Measurements from ENCODE around the gene TUBA8. TPM values are rescaled to one million over a fixed set of nuclear protein-coding genes. Genes with fewer than 3 reads are reported as not detected.
"Not testable (repeated sequence)": the region's sequence is repeated elsewhere in the genome, so short reads cannot be mapped to it uniquely, and the experiment has no call there.

The TUBA8 gene
- total RNA-seq (2014; rRNA removed; shearing (Covaris generic)): 0.39 and 0.48 TPM in 2 replicates

GRCh38 chr22:18110194-18110953 lies at the start of gene TUBA8:
Gene TUBA8 (plus strand): TSS chr22:18110809. CDS start chr22:18110866, 57 bp downstream.
- peak; percentile 17 for DNase-seq (ENCODE audit: low read depth)

GRCh38 chr22:18062421-18062820 lies 48.2 kb upstream of the TUBA8 start:
- peak; percentile 56 for DNase-seq (ENCODE audit: low read depth)

GRCh38 chr22:18063306-18063705 lies 47.3 kb upstream of the TUBA8 start:
- peak; percentile 99 for DNase-seq (ENCODE audit: low read depth)

GRCh38 chr22:18063715-18064114 lies 46.9 kb upstream of the TUBA8 start:
- DNase-seq (ENCODE audit: low read depth): not testable (repeated sequence)

GRCh38 chr22:18064636-18065035 lies 46.0 kb upstream of the TUBA8 start:
- no peak for DNase-seq (ENCODE audit: low read depth)

GRCh38 chr22:18065256-18065655 lies 45.4 kb upstream of the TUBA8 start:
- no peak for DNase-seq (ENCODE audit: low read depth)

- DNase-seq (ENCODE audit: low read depth): no peak
These were observed 44.3 kb upstream of the TUBA8 start for GRCh38 chr22:18066181-18066859.

GRCh38 chr22:18067121-18067520 lies 43.5 kb upstream of the TUBA8 start:
- no peak for DNase-seq (ENCODE audit: low read depth)

GRCh38 chr22:18067548-18068341 lies 42.9 kb upstream of the TUBA8 start:
- DNase-seq (ENCODE audit: low read depth): no peak

GRCh38 chr22:18068381-18068988 lies 42.1 kb upstream of the TUBA8 start:
- DNase-seq (ENCODE audit: low read depth): peak; percentile 30

GRCh38 chr22:18069041-18069440 lies 41.6 kb upstream of the TUBA8 start:
- no peak for DNase-seq (ENCODE audit: low read depth)

GRCh38 chr22:18070041-18070440 lies 40.6 kb upstream of the TUBA8 start:
- DNase-seq (ENCODE audit: low read depth): no peak

GRCh38 chr22:18070556-18071306 lies 39.9 kb upstream of the TUBA8 start:
- DNase-seq (ENCODE audit: low read depth): no peak

GRCh38 chr22:18071307-18071967 lies 39.2 kb upstream of the TUBA8 start:
- DNase-seq (ENCODE audit: low read depth): not testable (repeated sequence)

- DNase-seq (ENCODE audit: low read depth): no peak
These were observed 38.7 kb upstream of the TUBA8 start for GRCh38 chr22:18071968-18072310.

- DNase-seq (ENCODE audit: low read depth): no peak
These were observed 37.1 kb upstream of the TUBA8 start for GRCh38 chr22:18073467-18073866.

GRCh38 chr22:18073927-18074326 lies 36.7 kb upstream of the TUBA8 start:
- not testable (repeated sequence) for DNase-seq (ENCODE audit: low read depth)

- DNase-seq (ENCODE audit: low read depth): no peak
These were observed 35.4 kb upstream of the TUBA8 start for GRCh38 chr22:18075101-18075719.

GRCh38 chr22:18075720-18076497 lies 34.7 kb upstream of the TUBA8 start:
- DNase-seq (ENCODE audit: low read depth): peak; percentile 82
